ENCODE data around the gene FAM210B.

Gene FAM210B

GRCh38 chr20:56368351-56369134, 9.8 kb downstream of the FAM210B start:
- peaks cover 15% of the 10 kb centered on the region for H3K36me3 Mint-ChIP-seq (ENCODE audit: insufficient read depth)
- no peak for DNase-seq (ENCODE audit: low spot score in 2 of 2)
- H3K27ac Mint-ChIP-seq (ENCODE audit: low read depth) = no peak overlapping the region
- H3K4me1 Mint-ChIP-seq = peaks cover 8% of the 10 kb centered on the region
- H3K4me3 Mint-ChIP-seq = no peak overlapping the region
- ATAC-seq (replicated peaks; ENCODE audit: extremely low read depth, poor library complexity, severe bottlenecking) = no peak
- H3K27me3 Mint-ChIP-seq = no peaks in the 10 kb centered on the region
- H3K9me3 Mint-ChIP-seq = no peaks in the 10 kb centered on the region

GRCh38 chr20:56369179-56369578, 10.4 kb downstream of the FAM210B start:
- H3K4me1 Mint-ChIP-seq = peaks cover 8% of the 10 kb centered on the region
- ATAC-seq (replicated peaks; ENCODE audit: extremely low read depth, poor library complexity, severe bottlenecking) = no peak
- no peaks in the 10 kb centered on the region for H3K9me3 Mint-ChIP-seq
- no peak for DNase-seq (ENCODE audit: low spot score in 2 of 2)
- peaks cover 15% of the 10 kb centered on the region for H3K36me3 Mint-ChIP-seq (ENCODE audit: insufficient read depth)
- no peaks in the 10 kb centered on the region for H3K27me3 Mint-ChIP-seq
- no peak overlapping the region for H3K27ac Mint-ChIP-seq (ENCODE audit: low read depth)
- H3K4me3 Mint-ChIP-seq = no peak overlapping the region

GRCh38 chr20:56371977-56372376, 13.2 kb downstream of the FAM210B start:
- Mint-ChIP-seq H3K27ac (ENCODE audit: low read depth) (no peak overlapping the region), H3K4me1 (peaks cover 8% of the 10 kb centered on the region), H3K27me3 (no peaks in the 10 kb centered on the region), H3K36me3 (ENCODE audit: insufficient read depth) (peaks cover 10% of the 10 kb centered on the region), H3K9me3 (no peaks in the 10 kb centered on the region), H3K4me3 (no peak overlapping the region)
- DNase-seq (ENCODE audit: low spot score in 2 of 2) = no peak
- ATAC-seq (replicated peaks; ENCODE audit: extremely low read depth, poor library complexity, severe bottlenecking) = no peak

GRCh38 chr20:56372850-56373249, 14.1 kb downstream of the FAM210B start:
- Mint-ChIP-seq H3K4me1 (peaks cover 8% of the 10 kb centered on the region), H3K9me3 (no peaks in the 10 kb centered on the region), H3K36me3 (ENCODE audit: insufficient read depth) (peaks cover 6% of the 10 kb centered on the region), H3K4me3 (no peak overlapping the region), H3K27me3 (no peaks in the 10 kb centered on the region), H3K27ac (ENCODE audit: low read depth) (peak overlapping the region; percentile 2)
- ATAC-seq (replicated peaks; ENCODE audit: extremely low read depth, poor library complexity, severe bottlenecking) (no peak), DNase-seq (ENCODE audit: low spot score in 2 of 2) (no peak)

- Mint-ChIP-seq H3K9me3 (no peaks in the 10 kb centered on the region), H3K4me3 (no peak overlapping the region), H3K4me1 (peaks cover 8% of the 10 kb centered on the region), H3K27ac (ENCODE audit: low read depth) (no peak overlapping the region), H3K27me3 (no peaks in the 10 kb centered on the region), H3K36me3 (ENCODE audit: insufficient read depth) (peaks cover 4% of the 10 kb centered on the region)
- DNase-seq (ENCODE audit: low spot score in 2 of 2) = no peak
- ATAC-seq (replicated peaks; ENCODE audit: extremely low read depth, poor library complexity, severe bottlenecking) = peak; percentile 60
Observed at GRCh38 chr20:56373942-56374341, 15.2 kb downstream of the FAM210B start.

GRCh38 chr20:56376331-56376730, 17.6 kb downstream of the FAM210B start:
- H3K4me1 Mint-ChIP-seq = peaks cover 8% of the 10 kb centered on the region
- H3K27ac Mint-ChIP-seq (ENCODE audit: low read depth) = no peak overlapping the region
- H3K36me3 Mint-ChIP-seq (ENCODE audit: insufficient read depth) = peaks cover 1% of the 10 kb centered on the region
- no peaks in the 10 kb centered on the region for H3K27me3 Mint-ChIP-seq
- DNase-seq (ENCODE audit: low spot score in 2 of 2) (no peak), ATAC-seq (replicated peaks; ENCODE audit: extremely low read depth, poor library complexity, severe bottlenecking) (no peak)
- no peaks in the 10 kb centered on the region for H3K9me3 Mint-ChIP-seq
- H3K4me3 Mint-ChIP-seq = no peak overlapping the region

GRCh38 chr20:56378386-56378785, 19.6 kb downstream of the FAM210B start:
- peaks cover 1% of the 10 kb centered on the region for H3K36me3 Mint-ChIP-seq (ENCODE audit: insufficient read depth)
- no peak for DNase-seq (ENCODE audit: low spot score in 2 of 2)
- peaks cover 1% of the 10 kb centered on the region for H3K4me1 Mint-ChIP-seq
- no peak overlapping the region for H3K27ac Mint-ChIP-seq (ENCODE audit: low read depth)
- H3K9me3 Mint-ChIP-seq = no peaks in the 10 kb centered on the region
- H3K4me3 Mint-ChIP-seq = no peak overlapping the region
- no peaks in the 10 kb centered on the region for H3K27me3 Mint-ChIP-seq
- no peak for ATAC-seq (replicated peaks; ENCODE audit: extremely low read depth, poor library complexity, severe bottlenecking)

GRCh38 chr20:56380375-56380774, 21.6 kb downstream of the FAM210B start:
- no peak for DNase-seq (ENCODE audit: low spot score in 2 of 2)
- H3K36me3 Mint-ChIP-seq (ENCODE audit: insufficient read depth) = no peaks in the 10 kb centered on the region
- no peak overlapping the region for H3K4me3 Mint-ChIP-seq
- H3K27me3 Mint-ChIP-seq = no peaks in the 10 kb centered on the region
- no peak overlapping the region for H3K27ac Mint-ChIP-seq (ENCODE audit: low read depth)
- ATAC-seq (replicated peaks; ENCODE audit: extremely low read depth, poor library complexity, severe bottlenecking) = no peak
- no peaks in the 10 kb centered on the region for H3K9me3 Mint-ChIP-seq
- no peaks in the 10 kb centered on the region for H3K4me1 Mint-ChIP-seq

- Mint-ChIP-seq H3K4me3 (no peak overlapping the region), H3K27ac (ENCODE audit: low read depth) (no peak overlapping the region), H3K4me1 (no peaks in the 10 kb centered on the region), H3K9me3 (no peaks in the 10 kb centered on the region), H3K36me3 (ENCODE audit: insufficient read depth) (peaks cover 1% of the 10 kb centered on the region), H3K27me3 (no peaks in the 10 kb centered on the region)
- DNase-seq (ENCODE audit: low spot score in 2 of 2) (no peak), ATAC-seq (replicated peaks; ENCODE audit: extremely low read depth, poor library complexity, severe bottlenecking) (no peak)
Observed at GRCh38 chr20:56381501-56381900, 22.7 kb downstream of the FAM210B start.

GRCh38 chr20:56382696-56383095, 23.9 kb downstream of the FAM210B start:
- Mint-ChIP-seq H3K36me3 (ENCODE audit: insufficient read depth) (peaks cover 1% of the 10 kb centered on the region), H3K4me3 (no peak overlapping the region), H3K27me3 (no peaks in the 10 kb centered on the region), H3K4me1 (no peaks in the 10 kb centered on the region), H3K9me3 (no peaks in the 10 kb centered on the region), H3K27ac (ENCODE audit: low read depth) (no peak overlapping the region)
- ATAC-seq (replicated peaks; ENCODE audit: extremely low read depth, poor library complexity, severe bottlenecking) (no peak), DNase-seq (ENCODE audit: low spot score in 2 of 2) (no peak)

GRCh38 chr20:56383334-56383733, 24.6 kb downstream of the FAM210B start:
- Mint-ChIP-seq H3K27ac (ENCODE audit: low read depth) (no peak overlapping the region), H3K9me3 (no peaks in the 10 kb centered on the region), H3K27me3 (no peaks in the 10 kb centered on the region), H3K4me3 (no peak overlapping the region), H3K36me3 (ENCODE audit: insufficient read depth) (peaks cover 1% of the 10 kb centered on the region), H3K4me1 (no peaks in the 10 kb centered on the region)
- ATAC-seq (replicated peaks; ENCODE audit: extremely low read depth, poor library complexity, severe bottlenecking) (no peak), DNase-seq (ENCODE audit: low spot score in 2 of 2) (no peak)

GRCh38 chr20:56385130-56385529, 26.4 kb downstream of the FAM210B start:
- DNase-seq (ENCODE audit: low spot score in 2 of 2) (no peak), ATAC-seq (replicated peaks; ENCODE audit: extremely low read depth, poor library complexity, severe bottlenecking) (no peak)
- H3K36me3 Mint-ChIP-seq (ENCODE audit: insufficient read depth) = peaks cover 1% of the 10 kb centered on the region
- no peak overlapping the region for H3K27ac Mint-ChIP-seq (ENCODE audit: low read depth)
- no peak overlapping the region for H3K4me3 Mint-ChIP-seq
- no peaks in the 10 kb centered on the region for H3K27me3 Mint-ChIP-seq
- H3K4me1 Mint-ChIP-seq = no peaks in the 10 kb centered on the region
- no peaks in the 10 kb centered on the region for H3K9me3 Mint-ChIP-seq

- peaks cover 4% of the 10 kb centered on the region for H3K36me3 Mint-ChIP-seq (ENCODE audit: insufficient read depth)
- H3K27me3 Mint-ChIP-seq = no peaks in the 10 kb centered on the region
- no peaks in the 10 kb centered on the region for H3K9me3 Mint-ChIP-seq
- no peaks in the 10 kb centered on the region for H3K4me1 Mint-ChIP-seq
- no peak for ATAC-seq (replicated peaks; ENCODE audit: extremely low read depth, poor library complexity, severe bottlenecking)
- no peak overlapping the region for H3K4me3 Mint-ChIP-seq
- no peak overlapping the region for H3K27ac Mint-ChIP-seq (ENCODE audit: low read depth)
- no peak for DNase-seq (ENCODE audit: low spot score in 2 of 2)
Observed at GRCh38 chr20:56386219-56386618, 27.4 kb downstream of the FAM210B start.
